T1000 (cell line): ENCODE results near the gene CSF2RB.

ENCODE experiments used
- DNase-seq: peaks from one replicate; lab custom pipeline; 2025; ENCODE audit warnings: mixed read lengths; lab: John Stamatoyannopoulos, UW

CSF2RB gene

GRCh38 chr22:36921309-36922104, 8.1 kb downstream of the CSF2RB start:
- no peak for DNase-seq

DNA sequence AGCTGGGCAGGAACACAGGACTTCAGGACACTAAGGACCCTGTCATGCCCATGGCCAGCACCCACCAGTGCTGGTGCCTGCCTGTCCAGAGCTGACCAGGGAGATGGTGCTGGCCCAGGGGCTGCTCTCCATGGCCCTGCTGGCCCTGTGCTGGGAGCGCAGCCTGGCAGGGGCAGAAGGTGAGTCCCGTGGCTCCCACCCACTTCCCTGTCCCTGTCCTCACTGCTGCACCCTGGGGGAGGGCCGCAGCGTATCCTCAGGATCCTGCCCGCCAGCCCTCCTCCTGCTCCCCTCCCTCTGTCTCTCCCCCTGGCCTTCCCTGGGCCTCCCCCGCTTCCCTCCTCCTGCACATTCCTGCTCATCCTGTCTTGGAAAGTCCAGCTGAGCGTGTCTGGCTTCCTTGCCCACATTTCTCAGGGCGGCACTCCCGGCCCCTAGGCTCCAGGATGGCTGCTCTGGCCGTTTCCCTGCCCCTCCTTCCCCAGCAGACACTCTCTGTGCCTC, 8.7 kb downstream of the CSF2RB start:
- DNase-seq, result no peak

DNA sequence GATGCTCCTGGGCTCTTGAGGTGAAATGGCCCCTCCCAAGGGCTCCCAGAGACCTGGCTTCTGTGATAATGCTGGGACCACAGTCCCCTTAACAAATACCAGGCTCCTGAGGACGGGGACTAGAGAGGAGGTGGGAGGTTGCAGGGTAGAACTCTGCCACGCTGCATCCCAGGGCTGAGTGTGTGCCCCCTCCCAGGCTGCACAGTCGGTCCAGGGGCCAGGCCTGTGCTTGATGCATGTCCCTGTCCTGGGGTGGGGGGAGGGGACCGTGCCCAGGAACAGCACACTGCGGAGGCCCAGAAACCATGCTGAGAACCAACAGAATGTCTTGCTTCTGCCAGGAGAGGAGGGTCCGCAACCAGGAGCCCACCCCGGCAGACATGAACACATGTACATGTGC, 9.3 kb downstream of the CSF2RB start:
- no peak for DNase-seq

DNA sequence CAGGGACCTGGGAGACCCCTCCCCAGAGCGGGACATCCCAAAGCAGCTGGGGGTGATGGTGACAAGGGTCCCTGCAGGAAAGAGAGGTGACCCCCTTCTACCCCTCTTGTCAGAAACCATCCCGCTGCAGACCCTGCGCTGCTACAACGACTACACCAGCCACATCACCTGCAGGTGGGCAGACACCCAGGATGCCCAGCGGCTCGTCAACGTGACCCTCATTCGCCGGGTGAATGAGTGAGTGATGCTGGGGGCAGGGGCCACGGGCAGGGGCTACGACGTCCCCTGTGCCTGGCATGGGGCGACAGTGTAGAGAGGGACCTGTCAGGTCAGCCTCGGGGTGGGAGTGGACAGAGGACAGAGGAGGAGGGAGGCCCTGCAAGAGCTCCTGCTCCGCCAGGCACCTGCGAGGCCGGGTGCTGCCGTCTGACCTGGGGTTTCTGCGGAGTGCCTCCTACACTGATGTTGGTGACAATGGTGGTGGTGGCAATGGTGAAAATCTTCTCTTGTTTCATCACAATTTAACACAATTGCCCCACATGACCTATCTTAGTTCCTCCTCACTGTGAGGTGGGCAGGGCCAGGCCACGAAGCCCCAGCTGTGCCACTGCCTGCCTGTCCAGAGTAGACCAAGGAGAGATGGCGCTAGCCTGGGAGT, 9.8 kb downstream of the CSF2RB start:
- DNase-seq, result no peak

DNA sequence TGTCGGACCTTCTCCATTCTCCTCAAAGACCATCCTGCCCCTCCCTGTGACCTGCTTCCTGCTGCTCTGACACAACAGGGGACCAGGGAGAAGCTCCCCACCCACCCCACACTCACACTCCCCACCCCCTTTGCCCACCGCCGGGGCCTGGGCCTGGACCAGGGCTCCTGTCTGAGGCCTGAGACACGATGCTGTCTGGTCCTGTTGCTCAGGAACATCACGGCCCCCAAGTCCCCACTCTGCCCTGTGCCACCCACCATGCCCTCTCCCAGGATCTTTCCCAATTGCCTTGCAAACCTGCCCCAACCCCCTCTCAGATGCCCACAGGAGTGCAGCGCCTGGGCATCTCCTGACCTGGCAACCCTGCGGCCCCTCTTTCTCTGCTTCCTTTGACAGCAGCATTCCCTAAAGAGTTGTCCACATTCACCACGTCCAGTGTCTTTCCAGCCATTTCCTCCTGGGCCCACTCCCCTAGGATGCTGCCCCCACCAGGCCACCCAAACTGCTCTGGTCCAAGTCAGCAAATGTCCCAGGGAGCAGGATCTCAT, 10.8 kb downstream of the CSF2RB start:
- DNase-seq, result no peak

DNA sequence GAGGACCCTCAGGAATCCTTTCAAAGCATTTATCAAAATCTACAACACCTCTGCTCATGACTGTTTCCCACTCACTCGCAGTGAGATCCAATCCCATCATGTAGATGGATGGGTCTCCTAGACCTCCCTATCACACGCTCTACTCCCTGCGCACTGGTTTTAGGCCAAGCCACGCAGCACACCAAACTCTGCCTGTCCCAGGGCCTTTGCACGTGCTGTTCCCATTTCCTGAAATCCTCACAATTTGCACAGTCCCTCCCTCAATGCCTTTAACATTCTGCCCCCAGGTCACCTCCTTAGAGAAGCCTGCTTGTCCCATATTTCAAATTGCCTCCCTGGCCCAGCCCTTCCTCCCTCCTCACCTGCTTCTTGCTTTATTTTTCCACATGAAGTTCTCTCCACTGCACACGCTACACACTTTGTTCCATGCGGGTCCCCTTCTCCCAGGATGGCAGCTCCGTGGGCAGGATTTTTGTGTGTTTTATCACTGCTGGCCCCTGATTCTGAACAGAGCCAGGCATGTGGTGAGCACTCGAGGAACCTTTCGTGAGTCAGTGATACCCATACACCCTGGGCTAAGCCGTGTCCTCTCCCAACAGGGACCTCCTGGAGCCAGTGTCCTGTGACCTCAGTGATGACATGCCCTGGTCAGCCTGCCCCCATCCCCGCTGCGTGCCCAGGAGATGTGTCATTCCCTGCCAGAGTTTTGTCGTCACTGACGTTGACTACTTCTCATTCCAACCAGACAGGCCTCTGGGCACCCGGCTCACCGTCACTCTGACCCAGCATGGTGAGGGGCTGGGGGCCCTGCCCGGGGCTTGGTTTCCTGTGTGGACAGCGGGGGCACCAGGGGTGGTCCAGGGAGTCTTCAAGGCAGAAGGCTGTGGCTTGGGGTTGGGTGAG, 12.2 kb downstream of the CSF2RB start:
- DNase-seq, result no peak

GRCh38 chr22:36926309-36926708, 12.9 kb downstream of the CSF2RB start:
- DNase-seq, result no peak

- DNase-seq, result no peak
Observed at GRCh38 chr22:36926721-36927435, 13.4 kb downstream of the CSF2RB start.

GRCh38 chr22:36927671-36928070, 14.2 kb downstream of the CSF2RB start:
- DNase-seq, result no peak

DNA sequence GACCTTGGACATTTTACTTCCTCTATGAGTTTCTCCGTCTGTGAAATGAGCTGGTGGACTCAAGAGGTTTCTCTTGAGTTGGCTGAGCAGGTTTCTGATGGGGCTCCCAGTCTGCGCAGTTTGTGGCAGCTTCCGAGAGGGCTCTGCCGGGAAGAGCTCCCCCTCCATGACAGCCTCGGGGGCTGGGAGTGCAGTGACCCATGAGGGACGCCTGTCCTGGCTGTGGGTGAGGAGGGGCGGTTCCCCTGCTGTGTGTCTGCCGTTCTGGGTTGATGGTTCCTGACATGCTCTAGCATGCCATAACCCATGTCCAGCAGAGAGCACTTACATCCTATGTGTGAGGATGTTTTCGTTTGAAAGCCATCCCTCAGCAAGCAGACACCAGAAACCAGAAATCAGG, 14.8 kb downstream of the CSF2RB start:
- no peak for DNase-seq

DNA sequence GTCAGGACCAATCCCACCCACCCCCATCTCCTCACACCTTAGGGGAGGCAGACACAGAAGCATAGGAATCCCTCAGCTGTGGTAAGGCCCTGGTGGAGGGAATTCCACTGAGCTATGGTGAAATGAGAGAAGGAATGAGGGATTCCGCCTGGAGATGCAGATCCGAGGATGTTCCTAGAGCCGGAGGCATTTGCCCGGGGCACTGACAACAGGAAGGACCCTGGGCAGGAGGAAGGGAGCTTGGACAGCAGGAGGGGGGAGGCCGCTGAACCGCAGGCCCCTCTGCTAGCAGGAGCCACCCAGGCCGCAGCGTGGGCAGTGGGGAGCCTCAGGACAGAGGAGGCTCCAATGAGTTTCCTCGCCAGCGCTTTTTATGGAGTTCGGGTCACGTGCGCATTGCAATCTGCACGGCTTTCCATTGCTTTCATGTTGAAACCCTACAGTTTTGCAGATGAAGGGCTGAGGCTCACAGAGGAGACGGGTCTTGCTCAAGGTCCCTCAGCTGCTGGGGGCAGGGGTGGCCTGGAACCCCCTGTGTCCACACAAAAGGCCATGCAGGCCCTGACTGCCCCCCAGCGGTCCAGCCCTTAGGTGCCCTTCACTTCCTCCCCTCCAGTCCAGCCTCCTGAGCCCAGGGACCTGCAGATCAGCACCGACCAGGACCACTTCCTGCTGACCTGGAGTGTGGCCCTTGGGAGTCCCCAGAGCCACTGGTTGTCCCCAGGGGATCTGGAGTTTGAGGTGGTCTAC, 15.5 kb downstream of the CSF2RB start:
- no peak for DNase-seq

DNA sequence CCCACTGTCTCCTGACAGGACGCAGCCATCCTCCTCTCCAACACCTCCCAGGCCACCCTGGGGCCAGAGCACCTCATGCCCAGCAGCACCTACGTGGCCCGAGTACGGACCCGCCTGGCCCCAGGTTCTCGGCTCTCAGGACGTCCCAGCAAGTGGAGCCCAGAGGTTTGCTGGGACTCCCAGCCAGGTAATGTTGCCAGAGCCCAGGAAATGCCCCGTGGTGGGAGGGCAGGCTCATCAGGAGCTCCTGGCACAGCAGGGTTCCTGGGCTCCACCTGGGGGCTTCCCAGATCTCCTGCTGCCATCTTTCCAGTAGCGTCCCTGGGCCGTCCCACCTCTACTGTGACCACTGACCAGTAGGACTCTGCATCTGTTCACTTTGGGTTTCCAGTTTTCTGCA, 16.2 kb downstream of the CSF2RB start:
- DNase-seq, result no peak

- no peak for DNase-seq
Observed at GRCh38 chr22:36930041-36930935, 16.9 kb downstream of the CSF2RB start.

DNA sequence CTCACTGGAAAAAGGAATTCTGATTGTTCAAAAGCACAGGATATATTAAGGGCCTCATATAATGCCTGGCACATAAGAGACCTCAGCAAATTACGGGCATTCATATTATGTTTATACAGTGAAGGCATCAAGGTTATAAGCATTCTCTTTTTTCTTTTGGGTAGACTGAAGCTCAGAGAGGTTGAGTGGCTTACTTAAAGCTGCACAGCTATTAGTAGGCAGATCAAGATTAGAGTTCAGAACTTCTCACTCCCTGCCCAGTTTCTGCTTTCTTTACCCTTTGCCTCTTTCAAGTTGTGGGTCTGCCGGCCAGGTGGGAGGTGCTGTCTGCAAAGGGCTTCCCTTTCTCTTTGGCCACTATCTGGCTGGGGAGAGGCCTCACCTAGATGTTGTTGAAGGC, 18.0 kb downstream of the CSF2RB start:
- no peak for DNase-seq

DNA sequence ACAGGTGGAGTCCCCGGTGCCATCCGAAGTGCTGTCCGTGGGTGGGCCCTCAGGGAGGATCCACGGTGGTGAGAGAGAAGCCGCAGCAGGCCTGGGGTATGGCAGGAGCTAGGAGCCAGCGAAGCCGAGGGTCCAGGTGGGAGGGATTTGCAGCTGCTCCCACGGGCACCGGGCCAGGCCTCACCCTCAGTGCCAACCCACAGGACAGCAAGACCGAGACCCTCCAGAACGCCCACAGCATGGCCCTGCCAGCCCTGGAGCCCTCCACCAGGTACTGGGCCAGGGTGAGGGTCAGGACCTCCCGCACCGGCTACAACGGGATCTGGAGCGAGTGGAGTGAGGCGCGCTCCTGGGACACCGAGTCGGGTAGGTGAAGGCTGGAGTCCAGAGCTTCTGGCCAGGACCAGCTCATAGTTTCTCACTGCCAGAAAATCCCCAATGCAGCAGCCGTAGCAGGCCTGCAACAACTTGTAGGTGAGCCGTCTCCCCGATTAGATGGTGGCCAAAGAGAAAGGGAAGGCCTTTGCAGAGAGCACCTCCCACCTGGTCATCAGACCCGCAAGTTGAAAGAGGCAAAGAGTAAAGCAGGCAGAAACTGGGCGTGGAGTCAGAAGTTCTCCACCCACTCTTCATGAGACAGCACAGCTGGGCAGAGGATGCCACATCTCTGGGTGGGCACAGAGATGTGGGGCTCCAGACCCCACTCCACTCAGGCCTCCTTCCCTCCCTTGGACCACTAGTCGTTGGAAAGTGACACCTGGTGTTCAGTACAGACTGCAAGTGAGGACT, 20.4 kb downstream of the CSF2RB start:
- DNase-seq, result no peak

GRCh38 chr22:36934418-36935312, 21.2 kb downstream of the CSF2RB start:
- DNase-seq, result no peak

GRCh38 chr22:36935313-36935610, 21.8 kb downstream of the CSF2RB start:
- DNase-seq, result no peak

DNA sequence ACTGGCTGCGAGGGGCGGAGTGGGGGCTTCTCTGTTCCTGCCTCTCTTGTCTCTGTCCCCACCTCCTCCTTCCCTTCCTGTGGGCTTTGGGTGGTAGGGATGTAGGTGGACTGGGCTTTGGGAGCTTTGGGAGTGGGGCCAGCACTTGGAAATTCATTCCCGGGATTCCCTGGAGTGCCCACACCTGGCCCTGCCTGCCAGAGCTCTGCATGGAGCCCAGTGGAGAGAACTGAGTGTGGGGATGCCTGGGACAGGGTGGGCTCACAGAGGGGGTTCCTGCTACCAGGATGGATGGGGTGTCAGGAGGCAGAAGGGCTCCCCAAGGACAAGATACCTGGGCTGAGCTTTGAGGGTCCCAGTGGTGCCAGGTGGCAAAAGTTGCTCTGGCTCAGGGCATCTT, 22.3 kb downstream of the CSF2RB start:
- DNase-seq, result no peak
